H9 (cell line): ENCODE data around the gene RPL9. TPM values are rescaled to one million over a fixed set of nuclear protein-coding genes. Genes with fewer than 3 reads are reported as not detected.
A peak's percentile ranks its signal among the peaks of the same experiment; 100 is the strongest.

Experiments used
- DNase-seq: peaks from one replicate; pipeline ENCODE4 v3.0.0-alpha.2; 2017
- H2AFZ ChIP-seq: one replicate; pipeline ENCODE4 v1.6.1; 2013; ENCODE audit warnings: mild to moderate bottlenecking, low read length, control low read depth, moderate library complexity
- H2AK5ac ChIP-seq: 2 replicates; pipeline ENCODE4 v1.6.1; 2013; ENCODE audit warnings: low read length, control low read depth, mixed read lengths; ENCODE audit not compliant: insufficient read length
- H2BK120ac ChIP-seq: one replicate; pipeline ENCODE4 v1.6.1; 2013; ENCODE audit warnings: low read depth, mild to moderate bottlenecking, low read length, control low read depth, inconsistent platforms; ENCODE audit not compliant: poor library complexity, severe bottlenecking
- H2BK12ac ChIP-seq: 2 replicates; pipeline ENCODE4 v1.6.1; 2013; ENCODE audit warnings: low read length, control low read depth, mixed read lengths, low read depth; ENCODE audit not compliant: insufficient read length
- H2BK15ac ChIP-seq: 2 replicates; pipeline ENCODE4 v1.6.1; 2013; ENCODE audit warnings: low read depth, low read length, control low read depth
- H2BK20ac ChIP-seq: one replicate; pipeline ENCODE4 v1.6.1; 2013; ENCODE audit warnings: low read depth, mild to moderate bottlenecking, low read length, control low read depth, inconsistent platforms; ENCODE audit not compliant: poor library complexity, severe bottlenecking
- H2BK5ac ChIP-seq: 2 replicates; pipeline ENCODE4 v1.6.1; 2013; ENCODE audit warnings: low read length, control low read depth, mixed read lengths; ENCODE audit not compliant: insufficient read length
- H3K14ac ChIP-seq: 2 replicates; pipeline ENCODE4 v1.6.1; 2013; ENCODE audit warnings: low read length, control low read depth; ENCODE audit not compliant: insufficient read depth
- H3K18ac ChIP-seq: 2 replicates; pipeline ENCODE4 v1.6.1; 2013; ENCODE audit warnings: low read depth, mild to moderate bottlenecking, mixed read lengths, low read length, control low read depth; ENCODE audit not compliant: insufficient read length
- H3K23ac ChIP-seq: 2 replicates; pipeline ENCODE4 v1.6.1; 2013; ENCODE audit warnings: low read length, control low read depth, mixed read lengths, low read depth; ENCODE audit not compliant: insufficient read length
- H3K23me2 ChIP-seq: 2 replicates; pipeline ENCODE4 v1.6.1; 2013; ENCODE audit warnings: low read depth, mild to moderate bottlenecking, mixed read lengths, low read length, control low read depth; ENCODE audit not compliant: insufficient read length, poor library complexity, severe bottlenecking
- H3K27ac ChIP-seq: 2 replicates; pipeline ENCODE4 v1.5.1; 2013; ENCODE audit warnings: low read length, control low read depth, mixed read lengths, low read depth; ENCODE audit not compliant: insufficient read length
- H3K27me3 ChIP-seq: 2 replicates; pipeline ENCODE4 v1.6.1; 2013; ENCODE audit warnings: low read length, control low read depth, inconsistent platforms; ENCODE audit not compliant: insufficient read depth
- H3K4ac ChIP-seq: 2 replicates; pipeline ENCODE4 v1.6.1; 2013; ENCODE audit warnings: low read depth, mild to moderate bottlenecking, control low read depth, inconsistent platforms, low read length, moderate library complexity
- H3K4me1 ChIP-seq: 2 replicates; pipeline ENCODE4 v1.6.1; 2013; ENCODE audit warnings: low read length, control low read depth, inconsistent platforms; ENCODE audit not compliant: insufficient read depth
- H3K4me2 ChIP-seq: 2 replicates; pipeline ENCODE4 v1.6.1; 2013; ENCODE audit warnings: low read length, control low read depth, mixed read lengths; ENCODE audit not compliant: insufficient read length, insufficient read depth
- H3K56ac ChIP-seq: 2 replicates; pipeline ENCODE4 v1.6.1; 2013; ENCODE audit warnings: low read depth, mild to moderate bottlenecking, mixed read lengths, low read length, control low read depth; ENCODE audit not compliant: insufficient read length
- H3K79me1 ChIP-seq: 2 replicates; pipeline ENCODE4 v1.6.1; 2013; ENCODE audit warnings: low read depth, mild to moderate bottlenecking, moderate library complexity, low read length, control low read depth, inconsistent platforms; ENCODE audit not compliant: insufficient read depth, poor library complexity, severe bottlenecking
- H3K79me2 ChIP-seq: 2 replicates; pipeline ENCODE4 v1.6.1; 2013; ENCODE audit warnings: low read length, control low read depth, inconsistent platforms; ENCODE audit not compliant: insufficient read depth
- H3K9ac ChIP-seq: 2 replicates; pipeline ENCODE4 v1.6.1; 2013; ENCODE audit warnings: low read length, control low read depth, mixed read lengths; ENCODE audit not compliant: insufficient read length; ENCODE audit errors: extremely low read depth
- H3K9me3 ChIP-seq: one replicate; pipeline ENCODE4 v1.6.1; 2013; ENCODE audit warnings: low read depth, low read length, inconsistent platforms; ENCODE audit not compliant: control insufficient read depth
- H3T11ph ChIP-seq: one replicate; pipeline ENCODE4 v1.6.1; 2013; ENCODE audit warnings: mild to moderate bottlenecking, low read length, control low read depth, inconsistent platforms
- H4K20me1 ChIP-seq: one replicate; pipeline ENCODE4 v1.6.1; 2013; ENCODE audit not compliant: control insufficient read depth, insufficient read length, insufficient read depth
- H4K5ac ChIP-seq: 2 replicates; pipeline ENCODE4 v1.6.1; 2013; ENCODE audit warnings: low read depth, mild to moderate bottlenecking, mixed read lengths, low read length, control low read depth; ENCODE audit not compliant: insufficient read length
- H4K8ac ChIP-seq: replicated peaks from 2 replicates; pipeline ENCODE4 v1.6.1; 2013; ENCODE audit warnings: low read length, control low read depth, mixed read lengths, low read depth; ENCODE audit not compliant: insufficient read length
- H4K91ac ChIP-seq: 2 replicates; pipeline ENCODE4 v1.6.1; 2013; ENCODE audit warnings: low read depth, mild to moderate bottlenecking, moderate library complexity, mixed read lengths, low read length, control low read depth; ENCODE audit not compliant: insufficient read length
- H3K27ac Mint-ChIP-seq, 3 experiments: 2 replicates in 2 of 3; 3 replicates in 1 of 3; pipeline ENCODE4 v1.8.0; 2020 to 2021; ENCODE audit warnings: mixed read lengths in 3 of 3, mild to moderate bottlenecking in 1 of 3, moderate library complexity in 1 of 3
- H3K27me3 Mint-ChIP-seq: 2 replicates; pipeline ENCODE4 v1.8.0; 2021; ENCODE audit warnings: low read depth, mild to moderate bottlenecking, moderate library complexity, mixed read lengths
- H3K36me3 Mint-ChIP-seq, 3 experiments: 2 replicates in 2 of 3; 3 replicates in 1 of 3; pipeline ENCODE4 v1.8.0; 2020 to 2021; ENCODE audit warnings: low read depth in 3 of 3, mixed read lengths in 3 of 3; ENCODE audit not compliant: insufficient read depth in 1 of 3
- H3K4me1 Mint-ChIP-seq, 2 experiments: 2 replicates each; pipeline ENCODE4 v1.8.0; 2020; ENCODE audit warnings: mixed read lengths in 2 of 2
- H3K4me3 Mint-ChIP-seq, 2 experiments: 2 replicates in 1 of 2; 3 replicates in 1 of 2; pipeline ENCODE4 v1.8.0; 2020 to 2021; ENCODE audit warnings: mild to moderate bottlenecking in 2 of 2, mixed read lengths in 2 of 2, moderate library complexity in 1 of 2
- H3K9me3 Mint-ChIP-seq, 2 experiments: 2 replicates in 1 of 2; 3 replicates in 1 of 2; pipeline ENCODE4 v1.8.0; 2020; ENCODE audit warnings: mild to moderate bottlenecking in 2 of 2, mixed read lengths in 2 of 2, moderate library complexity in 1 of 2
- CTCF ChIP-seq: fragments of 200-600 bp; sonication (generic); conservative IDR thresholded peaks from 3 replicates; pipeline ENCODE4 v1.8.0; 2021; ENCODE audit warnings: antibody characterized with exemption, mild to moderate bottlenecking
- WGBS: extraction: QIAGEN DNeasy Blood & Tissue Kit; methylation state at CpG from one replicate; pipeline ENCODE4 v1.1.7; 2013; ENCODE audit warnings: missing lambda C conversion rate, low lambda C conversion rate, mixed read lengths; ENCODE audit not compliant: insufficient read length; ENCODE audit errors: extremely low coverage; 5-methylcytosine and 5-hydroxymethylcytosine counted together
- total RNA-seq: library from RNA; stranded (reverse); gene quantifications from 2 replicates; pipeline ENCODE4 v1.2.1, GENCODE V29; 2021

Gene RPL9
- total RNA-seq, 1 experiment from 2014 or later: 1,888 TPM

DNA sequence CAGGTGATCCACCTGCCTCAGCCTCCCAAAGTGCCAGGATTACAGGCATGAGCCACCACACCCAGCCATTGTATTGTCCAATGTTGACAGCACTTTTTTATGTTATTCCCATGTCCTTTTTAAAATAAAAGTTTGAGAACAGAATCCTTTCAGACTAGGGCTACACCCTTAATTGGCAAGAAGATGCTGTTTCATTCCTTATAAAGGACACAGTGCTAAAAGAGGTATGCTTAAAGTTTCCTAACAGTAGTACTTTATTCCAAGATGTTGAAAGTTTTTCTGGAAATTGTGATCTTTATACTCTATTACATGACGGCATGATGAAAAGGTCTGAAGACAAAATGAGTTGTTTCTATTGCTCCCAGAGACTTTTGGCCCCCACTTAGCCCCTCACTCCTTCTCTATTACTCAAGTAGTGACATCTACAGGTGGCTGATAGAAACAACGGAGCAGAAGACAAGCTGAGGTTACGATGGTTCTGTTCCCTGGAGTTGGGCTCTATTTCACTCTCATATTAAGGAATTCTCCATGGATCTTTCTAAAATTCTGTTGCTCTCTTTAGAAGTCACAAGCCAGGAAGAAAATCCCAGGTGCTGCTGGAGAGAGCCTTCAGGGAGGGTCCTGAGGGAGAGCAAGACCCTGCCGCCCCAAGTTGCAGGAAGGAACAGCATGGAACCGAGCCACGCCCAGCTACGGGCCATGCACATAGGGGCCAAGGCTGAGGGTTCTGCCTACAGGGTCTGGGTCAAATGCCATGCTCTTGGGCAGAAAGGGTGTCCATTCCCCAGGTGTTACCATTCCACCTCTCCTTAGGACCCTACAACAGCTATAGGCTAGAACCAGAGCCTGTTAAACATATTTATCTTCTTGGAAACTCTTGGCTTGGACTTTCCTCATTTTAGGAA is 22.8 kb downstream of the RPL9 start:
- no peak overlapping the region for H2BK20ac ChIP-seq
- peak; percentile 65 for TF ChIP-seq CTCF
- H2BK12ac ChIP-seq: no peak overlapping the region
- no peak overlapping the region for H3K4me3 Mint-ChIP-seq
- no peak overlapping the region for H3K27ac Mint-ChIP-seq
- no peak overlapping the region for H3K23ac ChIP-seq
- no peak for DNase-seq
- no peaks in the 10 kb centered on the region for H3K23me2 ChIP-seq
- no peak overlapping the region for H3K4me2 ChIP-seq
- no peaks in the 10 kb centered on the region for H3K4me1 ChIP-seq
- no peak overlapping the region for H2BK120ac ChIP-seq
- no peak overlapping the region; the same call in 1 of the 2 replicates for H3K14ac ChIP-seq
- peak overlapping the region; percentile 56 for H2AFZ ChIP-seq
- no peak overlapping the region for H3K56ac ChIP-seq
- H3T11ph ChIP-seq: no peak overlapping the region
- H3K4me1 Mint-ChIP-seq: no peaks in the 10 kb centered on the region; a peak in 1 of 4 replicates
- no peak overlapping the region for H3K18ac ChIP-seq
- no peak overlapping the region for H2AK5ac ChIP-seq
- no peak overlapping the region for H4K8ac ChIP-seq
- no peak overlapping the region for H3K9ac ChIP-seq
- no CpG with 5 or more reads among the region's 7 CpGs for WGBS
- no peak overlapping the region for H3K4ac ChIP-seq
- no peaks in the 10 kb centered on the region for H3K79me1 ChIP-seq
- H3K9me3 ChIP-seq: no peaks in the 10 kb centered on the region
- no peak overlapping the region for H4K5ac ChIP-seq
- H2BK15ac ChIP-seq: no peak overlapping the region
- peaks cover 10% of the 10 kb centered on the region for H3K27me3 Mint-ChIP-seq
- no peak overlapping the region for H2BK5ac ChIP-seq
- H3K36me3 Mint-ChIP-seq: no peaks in the 10 kb centered on the region
- no peak overlapping the region for H3K27ac ChIP-seq
- H3K27me3 ChIP-seq: no peaks in the 10 kb centered on the region
- H3K79me2 ChIP-seq: no peaks in the 10 kb centered on the region
- no peak overlapping the region for H4K91ac ChIP-seq
- no peaks in the 10 kb centered on the region for H3K9me3 Mint-ChIP-seq
- H4K20me1 ChIP-seq: no peaks in the 10 kb centered on the region
